HG02981 (cell line): ENCODE results near the gene PPARD.
"Not testable (repeated sequence)": the region's sequence is repeated elsewhere in the genome, so short reads cannot be mapped to it uniquely, and the experiment has no call there.

Experiments used
- ATAC-seq: cut with Tn5 transposase; IDR thresholded peaks from one replicate; pipeline ENCODE4 v1.9.1; 2021; ENCODE audit warnings: mild to moderate bottlenecking, moderate library complexity; ENCODE audit not compliant: unreplicated experiment

The PPARD gene

DNA sequence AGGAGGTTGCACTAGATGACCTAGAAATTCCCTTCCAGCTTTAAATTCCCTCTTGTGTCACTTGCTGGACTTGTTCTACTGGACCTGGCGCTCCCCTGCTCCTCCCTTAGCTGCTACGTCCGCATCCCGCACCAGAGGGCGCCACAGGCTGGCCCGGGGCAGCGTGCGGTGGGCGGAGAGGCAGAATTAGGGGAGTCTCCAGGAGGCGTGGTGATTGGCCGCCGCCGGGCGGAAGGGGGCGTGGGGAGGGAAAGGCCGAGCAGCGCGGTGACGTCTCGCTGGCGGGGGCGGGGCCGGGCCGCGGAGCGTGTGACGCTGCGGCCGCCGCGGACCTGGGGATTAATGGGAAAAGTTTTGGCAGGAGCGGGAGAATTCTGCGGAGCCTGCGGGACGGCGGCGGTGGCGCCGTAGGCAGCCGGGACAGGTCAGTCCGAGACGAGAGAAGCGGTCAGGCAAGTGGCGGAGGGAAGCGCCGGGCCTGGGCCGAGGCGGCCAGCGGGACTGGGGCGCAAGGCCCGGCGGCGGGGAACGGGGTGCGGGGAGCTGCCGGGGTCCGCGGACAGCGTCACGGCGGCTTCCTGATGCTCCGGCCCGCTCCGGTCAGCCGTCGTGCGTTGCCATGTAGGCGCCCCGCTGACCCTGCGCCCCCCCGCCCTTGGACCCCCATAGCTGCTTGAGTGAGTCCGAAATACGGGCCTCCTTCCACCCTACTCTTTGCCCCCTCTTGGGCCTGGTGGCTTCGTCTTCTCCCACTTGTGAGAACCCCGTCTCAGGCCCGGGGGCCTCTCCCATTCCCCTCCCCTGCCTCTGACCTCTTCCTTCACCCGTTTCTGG, at the start of gene PPARD:
PPARD (plus strand) TSS at position 301 of the 834 bp plus-strand sequence. CDS start 68,530 bp downstream, outside the sequence.
- peak; percentile 94 for ATAC-seq

GRCh38 chr6:35293681-35294080, 48.7 kb upstream of the PPARD start:
- no peak for ATAC-seq

GRCh38 chr6:35294308-35294945, 47.9 kb upstream of the PPARD start:
- no peak for ATAC-seq

DNA sequence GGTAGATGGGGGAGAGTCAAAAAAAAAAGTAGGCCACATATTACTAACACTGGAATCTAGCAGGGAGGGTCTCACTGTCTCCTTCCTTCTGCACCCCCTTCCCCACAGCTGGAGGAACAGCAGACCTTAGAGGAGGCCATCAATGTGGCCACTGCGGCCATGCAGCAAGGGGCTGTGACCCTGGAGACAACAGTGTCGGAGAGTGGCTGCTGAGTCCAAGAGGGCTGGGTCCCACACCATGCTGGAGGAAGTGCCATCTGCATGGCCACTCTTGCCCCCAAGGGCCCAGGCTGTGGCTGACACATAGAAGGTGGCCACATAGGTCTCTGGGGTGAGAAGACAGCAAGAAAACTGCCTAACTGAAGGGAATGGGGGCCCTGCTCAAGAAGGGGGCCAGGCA, 47.3 kb upstream of the PPARD start:
- no peak for ATAC-seq

GRCh38 chr6:35295521-35296315, 46.6 kb upstream of the PPARD start:
- ATAC-seq, result no peak

DNA sequence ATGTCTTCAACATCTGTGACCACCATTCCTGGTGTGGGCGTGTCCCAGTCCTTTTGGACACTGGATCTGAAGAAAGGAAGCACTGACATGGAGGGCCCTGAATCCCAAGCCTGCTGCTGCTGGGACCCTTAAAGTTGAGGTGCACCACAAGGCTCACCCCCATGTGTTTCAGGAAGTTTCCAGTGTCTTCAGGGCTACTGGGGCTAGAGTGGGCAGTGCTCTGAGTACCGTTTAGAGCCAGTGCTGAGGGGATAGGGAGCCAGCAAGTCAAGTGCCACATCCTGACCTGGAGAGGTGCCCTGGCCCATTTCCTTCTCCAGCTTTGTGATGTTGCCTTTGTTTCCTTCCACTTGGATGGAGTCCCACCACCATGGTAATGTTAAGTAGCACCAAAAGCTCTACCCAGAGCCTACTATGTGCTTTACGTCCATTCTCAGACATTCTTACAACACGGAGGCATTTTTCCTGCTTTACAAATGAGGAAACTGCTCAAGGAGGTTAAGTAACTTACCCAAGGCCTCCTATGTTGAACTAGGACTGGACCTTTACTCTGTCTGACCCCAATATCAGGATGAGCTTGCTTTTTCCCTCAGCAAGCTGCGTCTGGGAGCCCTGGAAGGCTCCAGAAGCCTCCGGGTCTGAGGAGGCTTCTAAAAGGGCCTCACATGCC, 45.3 kb upstream of the PPARD start:
- no peak for ATAC-seq

DNA sequence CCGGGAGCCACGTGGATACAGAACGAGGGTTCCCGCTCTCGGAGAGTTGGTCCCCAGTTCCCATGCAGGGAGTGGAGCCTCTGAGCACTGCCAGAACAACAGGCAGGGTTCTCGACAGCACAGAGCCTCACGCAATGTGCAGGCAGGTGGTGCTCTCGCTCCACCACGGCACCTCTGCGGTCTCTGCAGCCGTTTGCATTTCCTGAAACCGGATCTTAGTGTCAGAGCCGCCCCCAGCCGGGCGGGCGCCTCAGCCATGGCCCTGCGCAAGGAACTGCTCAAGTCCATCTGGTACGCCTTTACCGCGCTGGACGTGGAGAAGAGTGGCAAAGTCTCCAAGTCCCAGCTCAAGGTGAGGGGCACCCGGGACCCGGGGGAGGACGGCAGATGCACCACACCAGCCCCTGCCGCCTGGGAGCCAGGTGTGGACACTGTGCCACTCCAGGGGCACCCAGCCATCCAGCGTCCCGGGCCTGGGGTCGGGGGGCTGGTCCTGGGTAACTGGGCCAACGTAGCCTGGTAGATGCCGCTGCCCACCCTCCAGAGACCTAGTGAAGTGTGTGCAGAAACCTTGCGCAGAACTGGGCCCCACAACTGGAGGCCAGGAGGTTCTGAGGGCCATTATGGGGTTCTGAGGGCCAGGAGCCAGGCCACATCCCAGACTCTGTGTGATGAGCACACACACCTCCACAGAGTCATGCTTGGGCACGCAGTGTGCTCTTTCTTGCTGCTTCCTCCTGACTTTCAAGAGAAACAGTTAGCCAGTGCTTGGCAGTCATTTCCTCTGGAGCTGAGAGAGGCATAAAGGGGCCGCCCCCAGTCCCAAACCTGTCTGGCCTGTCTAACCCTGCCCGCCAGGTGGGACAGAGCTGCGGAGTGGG, 44.5 kb upstream of the PPARD start, which contains the start of gene DEF6:
DEF6 (plus strand) TSS at position 218 of the 881 bp plus-strand sequence; CDS start at position 257, 39 bp downstream.
- ATAC-seq, result peak; percentile 81

- no peak for ATAC-seq
Measured at GRCh38 chr6:35298625-35299140, 43.7 kb upstream of the PPARD start.

- no peak for ATAC-seq
Measured at GRCh38 chr6:35299674-35300073, 42.7 kb upstream of the PPARD start.

GRCh38 chr6:35300848-35301247, 41.5 kb upstream of the PPARD start:
- ATAC-seq, result no peak

DNA sequence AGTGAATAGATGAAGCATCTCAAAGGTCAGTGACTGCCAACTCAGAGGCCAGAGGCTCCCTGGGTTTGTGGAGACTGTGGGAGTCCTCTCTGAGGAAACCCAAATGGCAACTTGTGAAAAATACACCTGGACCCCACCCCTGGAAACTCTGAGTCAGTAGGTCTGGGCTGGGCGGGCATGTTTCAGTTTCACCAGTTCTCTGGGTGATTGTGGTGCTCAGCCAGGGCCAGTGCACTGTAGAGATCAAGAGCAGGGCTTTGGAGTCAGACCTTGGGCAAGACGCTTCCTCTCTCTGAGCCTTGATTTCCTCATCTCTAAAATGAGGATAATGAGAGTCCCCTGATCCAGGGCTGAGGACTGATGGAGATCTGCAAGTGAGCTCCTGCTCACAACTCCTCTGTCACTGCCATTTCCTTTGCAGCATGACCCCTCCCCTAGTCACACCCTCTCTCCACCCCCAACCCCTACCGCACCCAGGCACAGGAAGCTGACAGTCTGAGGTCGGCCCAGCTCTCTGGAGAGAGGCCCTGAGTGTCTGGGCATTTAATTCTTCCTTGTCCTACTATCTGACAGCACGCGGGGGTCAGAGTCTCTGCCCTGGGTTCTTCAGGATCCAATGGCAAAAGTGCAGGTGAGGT, 39.6 kb upstream of the PPARD start:
- peak; percentile 81 for ATAC-seq

- no peak for ATAC-seq
Measured at GRCh38 chr6:35304299-35304698, 38.1 kb upstream of the PPARD start.

- no peak for ATAC-seq
Measured at GRCh38 chr6:35305117-35305516, 37.2 kb upstream of the PPARD start.

- ATAC-seq, result not testable (repeated sequence)
Measured at GRCh38 chr6:35307138-35307537, 35.2 kb upstream of the PPARD start.

DNA sequence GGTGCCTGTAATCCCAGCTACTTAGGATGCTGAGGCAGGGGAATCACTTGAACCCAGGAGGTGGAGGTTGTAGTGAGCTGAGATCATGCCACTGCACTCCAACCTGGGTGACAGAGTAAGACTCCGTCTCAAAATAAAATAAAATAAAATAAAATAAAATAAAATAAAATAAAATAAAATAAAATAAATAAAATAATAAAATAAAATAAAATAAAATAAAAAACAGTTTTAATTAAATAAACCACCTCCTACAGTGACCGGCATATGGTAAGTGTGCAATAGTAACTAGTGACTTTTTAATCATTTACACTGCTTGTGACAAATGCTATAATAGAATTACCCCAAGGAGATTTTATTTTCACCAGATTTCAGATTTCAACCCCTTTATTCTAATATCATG, 33.8 kb upstream of the PPARD start:
- ATAC-seq, result not testable (repeated sequence)

- ATAC-seq, result no peak
Measured at GRCh38 chr6:35309611-35310264, 32.6 kb upstream of the PPARD start.

GRCh38 chr6:35310265-35310831, 32.0 kb upstream of the PPARD start:
- no peak for ATAC-seq

DNA sequence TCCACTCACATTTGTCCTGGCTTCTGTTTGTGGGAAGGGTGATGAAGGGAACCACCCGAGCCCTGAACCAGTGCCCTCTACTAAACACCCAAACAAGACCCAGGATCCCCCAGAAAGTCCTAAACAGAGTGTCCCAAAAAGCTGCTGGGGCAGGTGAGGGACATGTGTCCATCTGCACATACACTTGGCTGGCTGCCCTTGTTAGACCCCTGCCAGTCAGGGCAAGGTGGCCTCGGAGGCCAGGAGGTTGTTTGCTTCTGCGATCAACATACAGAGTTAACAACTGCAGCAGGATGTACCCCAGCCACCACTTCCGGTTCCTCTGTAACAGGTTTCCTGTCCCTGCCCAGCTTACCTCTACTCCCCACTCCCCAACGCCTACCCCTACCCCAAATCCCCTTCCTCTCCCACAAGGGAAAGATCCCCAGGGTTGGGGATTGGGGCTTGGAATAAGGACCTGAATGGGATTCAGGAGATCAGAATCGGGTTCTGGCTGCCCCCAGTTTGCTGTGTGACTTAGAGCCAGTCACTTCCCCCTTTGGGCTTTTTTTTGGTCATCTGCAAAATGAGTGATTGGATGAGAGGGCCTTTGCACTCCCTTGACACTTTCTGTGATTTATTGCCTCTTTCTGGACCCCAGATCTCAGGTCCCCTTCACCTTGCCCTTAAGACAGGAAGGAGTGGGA, 30.8 kb upstream of the PPARD start:
- no peak for ATAC-seq
